Lung (tissue), 12 donors: ENCODE results near the gene GTF2F1. TPM values are rescaled to one million over a fixed set of nuclear protein-coding genes. Genes with fewer than 3 reads are reported as not detected.
"Not testable (repeated sequence)": the region's sequence is repeated elsewhere in the genome, so short reads cannot be mapped to it uniquely, and the experiment has no call there.

Experiments used
- ATAC-seq: fragments of 200-7000 bp; cut with Tn5 transposase; one replicate; pipeline ENCODE4 v1.9.1; 2020; ENCODE audit warnings: moderate number of reproducible peaks; ENCODE audit not compliant: insufficient read depth, low FRiP score
- DNase-seq, 3 donors: peaks; one replicate each; pipeline ENCODE4 v3.0.0-alpha.2; 2013 to 2017
- H3K27ac ChIP-seq, 2 donors: one replicate each; pipeline ENCODE4 v1.5.1; 2013; ENCODE audit warnings: mild to moderate bottlenecking in 2 of 2, moderate library complexity in 2 of 2, control low read depth in 1 of 2, inconsistent platforms in 1 of 2, low read depth in 1 of 2, low read length in 1 of 2
- H3K27me3 ChIP-seq, 3 donors: one replicate each; pipeline ENCODE4 v1.5.1; 2013; ENCODE audit warnings: low read length in 2 of 3; ENCODE audit not compliant: control insufficient read depth in 3 of 3, insufficient read depth in 3 of 3
- H3K36me3 ChIP-seq, 4 donors: one replicate each; pipeline ENCODE4 v1.5.1; 2013; ENCODE audit warnings: low read length in 4 of 4, mild to moderate bottlenecking in 1 of 4, moderate library complexity in 1 of 4; ENCODE audit not compliant: control insufficient read depth in 4 of 4, insufficient read depth in 4 of 4
- H3K4me1 ChIP-seq, 5 donors: one replicate each; pipeline ENCODE4 v1.5.1; 2013; ENCODE audit warnings: low read length in 5 of 5, mild to moderate bottlenecking in 2 of 5, moderate library complexity in 1 of 5; ENCODE audit not compliant: control insufficient read depth in 5 of 5, insufficient read depth in 5 of 5
- H3K4me3 ChIP-seq: one replicate; pipeline ENCODE4 v1.5.1; 2013; ENCODE audit warnings: mild to moderate bottlenecking, control low read depth, moderate library complexity
- H3K9ac ChIP-seq, 2 donors: one replicate each; pipeline ENCODE4 v1.5.1; 2013; ENCODE audit warnings: low read length in 2 of 2, control low read depth in 1 of 2; ENCODE audit not compliant: insufficient read depth in 1 of 2
- H3K9me3 ChIP-seq, 4 donors: one replicate each; pipeline ENCODE4 v1.5.1; 2013; ENCODE audit warnings: low read length in 3 of 4, mild to moderate bottlenecking in 1 of 4, moderate library complexity in 1 of 4; ENCODE audit not compliant: control insufficient read depth in 4 of 4, insufficient read depth in 3 of 4
- CTCF ChIP-seq: IDR thresholded peaks from 2 replicates; pipeline ENCODE4 v1.5.1; 2012; ENCODE audit warnings: mild to moderate bottlenecking; ENCODE audit errors: control extremely low read depth, extremely low read depth
- WGBS, 2 donors: extraction: QIAGEN DNeasy Blood & Tissue Kit; methylation state at CpG; one replicate each; pipeline ENCODE4 v1.1.7; 2013; 5-methylcytosine and 5-hydroxymethylcytosine counted together
- polyA plus RNA-seq, 2 donors: library from polyadenylated mRNA; stranded (reverse); fragments of 200-250 nt; gene quantifications; one replicate each; pipeline ENCODE4 v1.2.1, GENCODE V29; 2013
- total RNA-seq, 2 donors: library from RNA; depleted of rRNA in 1 of 2; stranded (reverse); fragments of >200 nt in 1 of 2; gene quantifications; one replicate each; pipeline ENCODE4 v1.2.1, GENCODE V29; 2014 to 2021
- donor health status: control.
- donor health status: control.
- donor health status: Bipolar disorder and iron deficiency.
- donor health status: healthy.
- donor health status: DM: yes; HTN: yes; CAD: no.

GTF2F1 gene
- total and polyA plus RNA-seq, 4 donors: 45.4 to 53.5 (median 48.3) TPM

- ATAC-seq (no peak), DNase-seq (no peak)
- Histone ChIP-seq H3K9ac (no peak overlapping the region), H3K9me3 (no peaks in the 10 kb centered on the region), H3K36me3 (no peaks in the 10 kb centered on the region), H3K27me3 (peaks cover 0 to 2% (median 0%) of the 10 kb centered on the region in 3 donors), H3K27ac (no peak overlapping the region), H3K4me3 (no peak overlapping the region), H3K4me1 (peaks cover 0 to 1% (median 0%) of the 10 kb centered on the region in 5 donors)
- WGBS, 2 donors: 60 to 66% methylated on average over 4 of the region's 4 CpGs
- no peak for TF ChIP-seq CTCF
Observed at GRCh38 chr19:6354098-6354674, 38.8 kb downstream of the GTF2F1 start.

GRCh38 chr19:6352381-6353165, 40.4 kb downstream of the GTF2F1 start:
- H3K9ac ChIP-seq: no peak overlapping the region
- no peak for TF ChIP-seq CTCF
- H3K4me3 ChIP-seq: no peak overlapping the region
- ATAC-seq (no peak), DNase-seq (no peak)
- no peak overlapping the region for H3K27ac ChIP-seq
- no peaks in the 10 kb centered on the region for H3K4me1 ChIP-seq
- H3K36me3 ChIP-seq: no peaks in the 10 kb centered on the region
- H3K9me3 ChIP-seq: no peaks in the 10 kb centered on the region
- WGBS, 2 donors: 94 to 98% methylated on average over 2 of the region's 2 CpGs
- H3K27me3 ChIP-seq: peaks cover 0 to 2% (median 0%) of the 10 kb centered on the region in 3 donors

- DNase-seq (no peak), ATAC-seq (no peak)
- H3K36me3 ChIP-seq: no peaks in the 10 kb centered on the region
- peaks cover 0 to 2% (median 0%) of the 10 kb centered on the region in 3 donors for H3K27me3 ChIP-seq
- H3K4me3 ChIP-seq: no peak overlapping the region
- WGBS, 2 donors: 54 to 70% methylated on average over 2 of the region's 2 CpGs
- no peak overlapping the region for H3K27ac ChIP-seq
- H3K9ac ChIP-seq: no peak overlapping the region
- H3K4me1 ChIP-seq: no peaks in the 10 kb centered on the region
- no peak for TF ChIP-seq CTCF
- no peaks in the 10 kb centered on the region for H3K9me3 ChIP-seq
Observed at GRCh38 chr19:6350688-6351087, 42.3 kb downstream of the GTF2F1 start.

GRCh38 chr19:6349271-6349670, 43.7 kb downstream of the GTF2F1 start:
- not testable (repeated sequence) for H3K27ac ChIP-seq, H3K27me3 ChIP-seq, H3K9ac ChIP-seq, H3K4me1 ChIP-seq, DNase-seq, ATAC-seq, H3K9me3 ChIP-seq, H3K36me3 ChIP-seq, H3K4me3 ChIP-seq
- 80 to 94% methylated on average over 2 of the region's 2 CpGs for WGBS, 2 donors
